IMR-90 (cell line): ENCODE data around the gene ZNF318. TPM values are rescaled to one million over a fixed set of nuclear protein-coding genes. Genes with fewer than 3 reads are reported as not detected.

Experiments
- ATAC-seq: fragments of 200-7000 bp; cut with Tn5 transposase; 2 replicates; pipeline ENCODE4 v1.9.1; 2020; ENCODE audit warnings: low read depth, mild to moderate bottlenecking, moderate library complexity
- BruUV-seq: library from RNA; stranded (reverse); fragments of 400-500 nt; replicated peaks from 2 replicates; lab custom pipeline; 2021; lab: Mats Ljungman, UMichigan
- CTCF ChIA-PET: fragments of 300-600 bp; formaldehyde crosslinking; extraction: SDS; loops from one replicate; lab custom pipeline; 2021; ENCODE audit warnings: antibody characterized with exemption; lab: Yijun Ruan, JAX
- POLR2A ChIA-PET: fragments of 300-600 bp; sonication (Branson Sonifier 250); formaldehyde crosslinking; loops from one replicate; lab custom pipeline; 2022; ENCODE audit warnings: antibody characterized with exemption; ENCODE audit not compliant: unreplicated experiment; lab: Charles Lee
- DNase-seq: peaks from one replicate; pipeline ENCODE4 v3.0.0; 2013
- H2AFZ ChIP-seq: replicated peaks from 2 replicates; pipeline ENCODE3; 2013; ENCODE audit warnings: low read length, mild to moderate bottlenecking; ENCODE audit not compliant: poor library complexity
- H2AK5ac ChIP-seq: 2 replicates; pipeline ENCODE4 v1.6.1; 2013; ENCODE audit warnings: low read depth, low read length, inconsistent platforms
- H2AK9ac ChIP-seq: replicated peaks from 2 replicates; pipeline ENCODE3; 2013; ENCODE audit warnings: mild to moderate bottlenecking, low read depth, low read length, moderate library complexity; ENCODE audit not compliant: poor library complexity
- H2BK120ac ChIP-seq: 2 replicates; pipeline ENCODE4 v1.6.1; 2013; ENCODE audit warnings: low read depth, low read length, inconsistent platforms
- H2BK15ac ChIP-seq: 3 replicates; pipeline ENCODE4 v1.6.1; 2013; ENCODE audit warnings: low read depth, low read length, inconsistent platforms
- H2BK20ac ChIP-seq: 2 replicates; pipeline ENCODE4 v1.6.1; 2013; ENCODE audit warnings: low read depth, mild to moderate bottlenecking, inconsistent platforms, low read length, moderate library complexity
- H2BK5ac ChIP-seq: 2 replicates; pipeline ENCODE4 v1.6.1; 2013; ENCODE audit warnings: mild to moderate bottlenecking, low read depth, low read length, inconsistent platforms; ENCODE audit not compliant: poor library complexity, severe bottlenecking
- H3K14ac ChIP-seq: replicated peaks from 2 replicates; pipeline ENCODE4 v1.6.1; 2013; ENCODE audit warnings: low read depth, low read length, inconsistent platforms
- H3K18ac ChIP-seq: 2 replicates; pipeline ENCODE4 v1.6.1; 2013; ENCODE audit warnings: low read depth, low read length, control low read depth
- H3K23ac ChIP-seq: 2 replicates; pipeline ENCODE4 v1.6.1; 2013; ENCODE audit warnings: low read depth, low read length, inconsistent platforms
- H3K27ac ChIP-seq: 2 replicates; pipeline ENCODE4 v1.5.1; 2013; ENCODE audit warnings: mild to moderate bottlenecking, control low read depth, low read length; ENCODE audit not compliant: insufficient read depth
- H3K27me3 ChIP-seq: 2 replicates; pipeline ENCODE4 v1.6.1; 2013; ENCODE audit warnings: low read length; ENCODE audit not compliant: control insufficient read depth, insufficient read depth
- H3K36me3 ChIP-seq: 2 replicates; pipeline ENCODE4 v1.6.1; 2013; ENCODE audit warnings: low read length, mixed read lengths; ENCODE audit not compliant: control insufficient read depth, insufficient read depth
- H3K4ac ChIP-seq: 2 replicates; pipeline ENCODE4 v1.6.1; 2013; ENCODE audit warnings: low read depth, low read length, inconsistent platforms
- H3K4me1 ChIP-seq: 2 replicates; pipeline ENCODE4 v1.6.1; 2013; ENCODE audit warnings: low read length, mixed read lengths; ENCODE audit not compliant: control insufficient read depth, insufficient read depth
- H3K4me2 ChIP-seq: 2 replicates; pipeline ENCODE4 v1.6.1; 2013; ENCODE audit warnings: low read depth, mild to moderate bottlenecking, control low read depth, low read length, moderate library complexity
- H3K4me3 ChIP-seq: 2 replicates; pipeline ENCODE4 v1.5.1; 2013; ENCODE audit warnings: low read depth, mild to moderate bottlenecking, control low read depth, low read length, moderate library complexity; ENCODE audit not compliant: insufficient read depth
- H3K56ac ChIP-seq: 2 replicates; pipeline ENCODE4 v1.6.1; 2013; ENCODE audit warnings: low read length, inconsistent platforms; ENCODE audit not compliant: insufficient read depth; ENCODE audit errors: extremely low read depth
- H3K79me1 ChIP-seq, 2 experiments: 2 replicates each; pipeline ENCODE4 v1.6.1; 2013; ENCODE audit warnings: low read length in 2 of 2, inconsistent platforms in 1 of 2, low read depth in 1 of 2
- H3K9ac ChIP-seq: 2 replicates; pipeline ENCODE4 v1.6.1; 2013; ENCODE audit warnings: low read depth, low read length, control low read depth
- H3K9me1 ChIP-seq: 2 replicates; pipeline ENCODE4 v1.6.1; 2013; ENCODE audit warnings: low read length, inconsistent platforms; ENCODE audit not compliant: insufficient read depth
- H3K9me3 ChIP-seq: 2 replicates; pipeline ENCODE4 v1.6.1; 2013; ENCODE audit warnings: low read length; ENCODE audit not compliant: control insufficient read depth, insufficient read depth
- H4K20me1 ChIP-seq: 2 replicates; pipeline ENCODE4 v1.6.1; 2013; ENCODE audit warnings: low read length, inconsistent platforms; ENCODE audit not compliant: insufficient read depth
- H4K5ac ChIP-seq: 2 replicates; pipeline ENCODE4 v1.6.1; 2013; ENCODE audit warnings: mild to moderate bottlenecking, low read depth, low read length, control low read depth
- H4K8ac ChIP-seq, 2 experiments: 2 replicates each; pipeline ENCODE4 v1.6.1; 2013; ENCODE audit warnings: low read depth in 2 of 2, low read length in 2 of 2, control low read depth in 1 of 2, inconsistent platforms in 1 of 2
- H4K91ac ChIP-seq: 2 replicates; pipeline ENCODE4 v1.6.1; 2013; ENCODE audit warnings: low read depth, low read length, inconsistent platforms; ENCODE audit not compliant: insufficient read depth
- BHLHE40 ChIP-seq: fragments of 150-350 bp; IDR thresholded peaks from 2 replicates; pipeline ENCODE4 v1.6.1; 2016; ENCODE audit warnings: mild to moderate bottlenecking, low read depth, low read length
- CEBPB ChIP-seq: IDR thresholded peaks from 2 replicates; pipeline ENCODE4 v1.6.1; 2012; ENCODE audit warnings: low read depth, low read length, improper control_type of control experiment
- CHD1 ChIP-seq: IDR thresholded peaks from 2 replicates; pipeline ENCODE4 v1.6.1; 2012; ENCODE audit warnings: low read depth, low read length, improper control_type of control experiment
- ELK1 ChIP-seq: fragments of 150-350 bp; IDR thresholded peaks from 2 replicates; pipeline ENCODE4 v1.6.1; 2016; ENCODE audit warnings: low read depth, mild to moderate bottlenecking, low read length, moderate library complexity, borderline replicate concordance
- FOS ChIP-seq: fragments of 150-350 bp; IDR thresholded peaks from 2 replicates; pipeline ENCODE4 v1.6.1; 2016; ENCODE audit warnings: low read depth, low read length
- MAFK ChIP-seq: IDR thresholded peaks from 2 replicates; pipeline ENCODE4 v1.6.1; 2012; ENCODE audit warnings: low read depth, low read length, improper control_type of control experiment
- MAZ ChIP-seq: IDR thresholded peaks from 2 replicates; pipeline ENCODE4 v1.6.1; 2012; ENCODE audit warnings: low read depth, mild to moderate bottlenecking, low read length, improper control_type of control experiment, moderate library complexity, borderline replicate concordance
- MXI1 ChIP-seq: IDR thresholded peaks from 2 replicates; pipeline ENCODE4 v1.6.1; 2012; ENCODE audit warnings: low read depth, mild to moderate bottlenecking, low read length, moderate library complexity, borderline replicate concordance
- NFE2L2 ChIP-seq: fragments of 150-350 bp; IDR thresholded peaks from 2 replicates; pipeline ENCODE4 v1.6.1; 2016; ENCODE audit warnings: low read depth, mild to moderate bottlenecking, low read length
- POLR2A ChIP-seq: IDR thresholded peaks from 2 replicates; pipeline ENCODE4 v1.6.1; 2012; ENCODE audit warnings: mild to moderate bottlenecking, low read depth, low read length
- RAD21 ChIP-seq: IDR thresholded peaks from 2 replicates; pipeline ENCODE4 v1.6.1; 2012; ENCODE audit warnings: low read length, improper control_type of control experiment
- RCOR1 ChIP-seq: IDR thresholded peaks from 2 replicates; pipeline ENCODE4 v1.6.1; 2012; ENCODE audit warnings: mild to moderate bottlenecking, low read length, improper control_type of control experiment; ENCODE audit not compliant: insufficient replicate concordance
- SMC3 ChIP-seq: fragments of 150-350 bp; IDR thresholded peaks from 2 replicates; pipeline ENCODE4 v1.6.1; 2016; ENCODE audit warnings: low read depth, mild to moderate bottlenecking, antibody characterized with exemption, low read length, moderate library complexity
- WGBS, 2 experiments: methylation state at CpG; one replicate each; pipeline versions ENCODE4 v1.1.5 to v1.1.7; 2013; ENCODE audit warnings: missing lambda C conversion rate in 2 of 2; ENCODE audit not compliant: insufficient read length in 1 of 2; ENCODE audit errors: extremely low coverage in 2 of 2; 5-methylcytosine and 5-hydroxymethylcytosine counted together
- dilution Hi-C: fragments of 300-500 bp; cut with HindIII; formaldehyde crosslinking; loops from one replicate; pipeline ENCODE4 v1.14.3; 2018; ENCODE audit warnings: low sequenced_read_pairs; ENCODE audit not compliant: unreplicated experiment
- in situ Hi-C: fragments of 300-500 bp; cut with MboI; formaldehyde crosslinking; loops from 3 replicates; pipeline ENCODE4 v1.14.3; 2019; ENCODE audit warnings: low sequenced_read_pairs, inconsistent platforms, mixed read lengths
- intact Hi-C: fragments of 100-400 bp; cut with micrococcal nuclease; formaldehyde crosslinking; loops from 2 replicates; pipeline ENCODE4 v1.10.0; 2022
- polyA plus RNA-seq, 3 experiments: library from polyadenylated mRNA; depleted of rRNA; stranded (reverse); fragments of >200 nt; gene quantifications; 2 replicates each; pipeline ENCODE4 v1.2.3, GENCODE V29; 2012; ENCODE audit warnings: low replicate concordance in 1 of 3
- total RNA-seq: library from RNA; depleted of rRNA; stranded (reverse); fragments of >200 nt; gene quantifications from 2 replicates; pipeline ENCODE4 v1.2.3, GENCODE V29; 2012

Gene ZNF318
- total and polyA plus RNA-seq, 2 of the 4 experiments (the other 2 are of a cell fraction), result 5.7 to 6.6 TPM

GRCh38 chr6:43290339-43290904, 79.0 kb downstream of the ZNF318 start:
- dilution Hi-C loops, result no loop called here

More at GRCh38 chr6:43290339-43290904, 79.0 kb downstream of the ZNF318 start:
- Histone ChIP-seq H3K27me3 (peaks cover 38% of the 10 kb centered on the region; the same call in 1 of the 2 replicates), H3K14ac (no peak overlapping the region), H2BK5ac (no peak overlapping the region), H3K56ac (no peak overlapping the region), H3K4me3 (no peak overlapping the region), H3K23ac (no peak overlapping the region), H2AK5ac (no peak overlapping the region), H3K36me3 (no peaks in the 10 kb centered on the region), H3K4me2 (no peak overlapping the region), H3K4me1 (no peaks in the 10 kb centered on the region), H4K91ac (no peak overlapping the region), H3K9me1 (no peaks in the 10 kb centered on the region), H2AK9ac (no peak overlapping the region), H3K79me1 (no peaks in the 10 kb centered on the region), H2BK15ac (no peak overlapping the region), H3K18ac (no peak overlapping the region), H2BK20ac (no peak overlapping the region), H4K5ac (no peak overlapping the region), H3K27ac (no peak overlapping the region), H4K8ac (no peak overlapping the region), H3K9ac (no peak overlapping the region), H4K20me1 (no peaks in the 10 kb centered on the region), H3K9me3 (no peaks in the 10 kb centered on the region), H2AFZ (no peak overlapping the region), H3K4ac (no peak overlapping the region), H2BK120ac (no peak overlapping the region)
- ATAC-seq (no peak), DNase-seq (no peak)
- ChIA-PET POLR2A (no interaction called here), CTCF (no interaction called here)
- in situ Hi-C loops (no loop called here), intact Hi-C loops (no loop called here)
- TF ChIP-seq CEBPB (no peak), RCOR1 (no peak), MAFK (no peak), CHD1 (no peak), POLR2A (no peak), NFE2L2 (no peak), MAZ (no peak), SMC3 (no peak), MXI1 (no peak), RAD21 (no peak), FOS (no peak), ELK1 (no peak), BHLHE40 (no peak)
- WGBS, 2 experiments, result no CpG with 5 or more reads among the region's 3 CpGs
- BruUV-seq, result no TSS peak
